Inflammatory macrophage treated with lipopolysaccharide for 1 hour (primary cell): ENCODE results near the gene CEP112.

Source experiments
- DNase-seq, 2 donors: peaks; one replicate each; pipeline ENCODE4 v3.0.0-alpha.2; 2020 to 2022

CEP112 gene

DNA sequence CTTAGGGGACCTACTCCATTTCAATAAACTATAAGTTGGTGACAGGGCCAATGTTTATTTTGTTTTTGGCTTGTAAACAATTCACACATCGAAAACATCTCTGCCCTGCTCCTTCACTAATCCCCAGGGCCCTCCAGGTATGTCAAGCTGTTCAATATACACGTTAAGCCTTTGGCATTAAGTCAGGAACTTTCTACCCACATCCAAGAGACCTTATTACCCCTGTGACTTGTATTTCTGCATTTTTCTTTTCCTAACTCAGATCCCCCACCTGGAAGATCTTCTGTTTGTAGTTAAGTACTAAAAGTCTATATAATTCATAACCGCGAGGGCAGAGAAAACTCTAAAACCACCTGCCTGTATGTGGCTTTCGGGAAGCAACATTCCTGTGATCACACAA, 523.7 kb downstream of the CEP112 start:
- no peak for DNase-seq

DNA sequence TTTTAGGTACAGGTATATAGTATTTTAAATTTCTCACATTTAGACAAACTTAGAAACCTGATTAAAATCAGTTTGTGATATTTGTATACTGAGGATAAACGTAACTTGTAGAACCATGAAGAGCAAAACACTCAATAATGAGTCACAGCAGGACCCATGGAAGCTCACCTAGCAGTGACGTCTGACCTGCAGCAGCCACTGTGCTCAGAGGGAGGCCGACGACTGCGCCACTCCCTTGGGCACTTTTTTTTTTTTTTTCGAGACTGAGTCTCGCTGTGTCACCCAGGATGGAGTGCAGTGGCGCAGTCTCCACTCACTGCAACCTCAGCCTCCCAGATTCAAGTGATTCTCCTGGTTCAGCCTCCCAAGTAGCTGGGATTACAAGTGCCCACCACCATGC, 524.3 kb downstream of the CEP112 start:
- no peak for DNase-seq

DNA sequence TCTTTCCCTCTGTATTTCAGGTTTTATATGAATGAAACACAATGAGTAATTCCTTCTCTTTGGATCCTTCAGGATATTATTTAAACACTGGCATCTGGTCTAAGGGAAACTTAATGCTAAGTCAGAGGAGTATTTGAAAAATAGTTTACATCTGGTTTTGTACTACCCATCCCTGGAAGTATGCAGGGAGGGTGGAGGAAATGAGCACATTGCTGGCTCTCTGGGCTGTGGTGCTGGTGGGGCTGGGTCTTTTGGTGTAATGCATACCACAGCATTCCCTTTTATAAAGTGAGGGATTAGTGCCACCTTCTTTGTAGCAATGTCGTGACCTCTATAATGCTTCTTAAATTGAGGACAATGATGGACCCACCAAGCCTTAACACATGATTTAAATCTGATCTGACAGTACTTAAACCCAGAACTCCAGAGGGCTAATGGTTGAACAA, 525.0 kb downstream of the CEP112 start:
- no peak for DNase-seq

DNA sequence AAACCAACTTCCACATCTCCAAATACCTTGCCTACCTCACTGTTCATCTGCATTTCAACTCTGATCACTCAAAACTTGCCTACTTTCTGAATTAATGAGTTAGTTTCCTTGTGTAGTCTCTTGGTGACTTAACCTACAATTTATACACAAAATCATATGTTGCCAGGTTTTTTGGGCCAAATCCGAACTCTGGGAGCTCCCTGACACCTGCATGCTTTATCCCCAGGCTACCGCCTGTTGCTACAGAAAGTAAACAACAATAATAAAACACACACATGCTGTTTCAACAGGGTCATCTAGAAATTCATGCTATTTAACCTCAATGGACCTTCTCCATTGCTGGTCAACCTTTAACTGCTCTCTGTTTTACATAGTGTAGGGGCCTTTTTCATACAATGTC, 526.0 kb downstream of the CEP112 start:
- no peak for DNase-seq

DNA sequence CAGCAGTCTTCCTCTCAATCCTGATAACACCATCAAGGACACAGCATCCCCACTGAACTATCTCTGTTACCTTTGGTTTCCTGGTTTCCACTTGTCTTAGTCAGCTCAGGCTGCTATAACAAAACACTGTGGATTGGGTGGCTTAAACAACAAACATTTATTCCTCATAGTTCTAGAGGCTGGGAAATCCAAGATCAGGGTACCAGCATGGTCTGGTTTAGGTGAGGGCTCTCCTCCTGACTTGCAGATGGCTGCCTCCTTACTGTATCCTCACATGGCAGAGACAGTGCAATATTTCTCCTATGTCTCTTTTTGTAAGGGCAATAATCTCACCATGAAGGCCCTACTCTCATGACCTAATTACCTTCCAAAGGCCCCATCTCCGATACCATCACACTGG, 527.2 kb downstream of the CEP112 start:
- DNase-seq, result no peak

DNA sequence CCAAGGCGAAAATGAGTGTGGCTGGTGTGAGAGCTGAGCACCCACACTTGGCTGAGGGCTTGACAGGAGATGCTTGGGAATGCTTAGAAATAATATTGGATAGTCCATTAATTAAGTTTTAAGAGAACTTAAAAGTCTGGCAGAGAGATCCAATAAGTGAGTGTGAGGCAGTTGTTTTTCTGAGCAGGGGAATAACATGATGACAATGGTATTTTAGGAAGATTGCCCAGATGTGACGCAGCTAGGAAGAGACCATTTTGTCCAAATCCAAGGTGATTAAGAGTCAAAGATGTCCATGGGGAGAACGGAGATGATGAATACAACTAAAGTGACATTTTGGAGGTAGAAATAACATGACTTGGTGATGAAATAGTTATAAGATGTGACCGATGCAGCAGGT, 527.7 kb downstream of the CEP112 start:
- DNase-seq, result no peak

DNA sequence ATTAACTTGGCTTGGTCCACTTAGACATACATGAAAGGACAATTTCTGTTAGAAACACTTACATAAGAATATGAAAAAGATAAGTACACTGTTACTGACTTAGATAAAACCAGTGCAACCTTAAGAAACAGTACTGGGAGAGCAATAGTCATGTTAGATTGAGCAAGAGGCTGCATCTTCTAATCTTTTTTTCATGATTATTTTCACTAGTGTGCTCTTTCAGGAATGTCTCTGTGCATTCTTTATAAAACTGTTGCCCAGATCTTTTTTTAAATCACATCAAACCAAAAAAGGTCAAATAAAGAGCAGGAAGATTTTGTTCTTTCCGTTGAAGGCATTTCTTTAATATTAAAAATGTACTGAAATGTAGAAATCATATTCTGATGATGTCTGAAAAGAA, 529.7 kb downstream of the CEP112 start:
- no peak for DNase-seq

DNA sequence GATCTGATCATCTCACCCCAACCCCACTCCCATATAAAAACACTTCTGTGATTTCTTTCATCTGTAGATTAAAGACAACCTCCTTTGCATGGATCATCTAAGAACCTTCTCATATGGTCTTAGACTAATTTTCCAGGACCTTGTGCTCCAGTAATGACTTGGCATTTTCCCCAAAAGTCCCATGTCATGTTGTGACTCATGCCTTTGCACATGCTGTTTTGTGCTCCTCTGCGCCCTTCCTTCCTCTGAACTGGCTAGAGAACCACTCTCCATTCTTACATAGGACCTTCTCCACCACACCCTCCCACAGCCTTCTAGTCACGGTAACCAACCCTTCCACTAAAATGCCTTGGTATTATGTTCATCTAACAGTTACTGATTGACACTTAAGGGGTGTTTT, 531.0 kb downstream of the CEP112 start:
- DNase-seq, result no peak

DNA sequence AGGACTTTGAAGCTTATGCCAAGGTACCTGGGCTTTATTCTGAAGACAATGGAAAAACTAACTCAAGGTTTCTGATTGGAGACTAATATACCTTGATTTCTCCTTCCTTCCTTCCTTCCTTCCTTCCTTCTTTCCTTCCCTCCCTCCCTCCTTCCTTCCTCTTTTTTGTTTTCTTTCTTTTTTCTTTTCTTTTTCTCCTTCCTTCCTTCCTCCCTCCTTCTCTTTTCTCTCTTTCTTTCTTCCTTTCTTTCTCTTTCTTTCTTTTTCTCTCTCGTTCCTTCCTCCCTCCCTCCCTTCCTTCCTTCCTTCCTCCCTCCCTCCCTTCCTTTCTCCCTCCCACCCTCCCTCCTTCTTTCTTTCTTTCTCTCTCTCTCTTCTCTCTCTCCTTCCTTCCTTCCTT, 531.9 kb downstream of the CEP112 start:
- no peak for DNase-seq

DNA sequence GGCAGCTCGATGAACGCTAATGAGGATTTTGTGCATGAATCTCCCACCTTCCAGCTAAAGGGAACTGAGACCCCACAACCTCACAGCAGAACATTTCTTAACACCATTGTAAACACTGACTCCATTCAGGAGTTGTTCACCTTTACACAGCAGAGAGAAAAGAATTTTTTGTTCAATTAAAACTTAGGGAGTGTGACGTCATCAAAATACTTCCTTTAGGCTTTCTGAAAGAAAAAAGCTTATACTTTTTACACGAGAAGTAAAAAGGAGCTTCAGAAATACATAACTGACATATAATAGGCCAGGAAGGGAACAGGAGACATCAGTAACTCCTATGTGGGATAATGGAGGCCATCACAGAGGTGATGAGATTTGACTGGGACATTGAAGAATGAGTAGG, 532.4 kb downstream of the CEP112 start:
- no peak for DNase-seq

DNA sequence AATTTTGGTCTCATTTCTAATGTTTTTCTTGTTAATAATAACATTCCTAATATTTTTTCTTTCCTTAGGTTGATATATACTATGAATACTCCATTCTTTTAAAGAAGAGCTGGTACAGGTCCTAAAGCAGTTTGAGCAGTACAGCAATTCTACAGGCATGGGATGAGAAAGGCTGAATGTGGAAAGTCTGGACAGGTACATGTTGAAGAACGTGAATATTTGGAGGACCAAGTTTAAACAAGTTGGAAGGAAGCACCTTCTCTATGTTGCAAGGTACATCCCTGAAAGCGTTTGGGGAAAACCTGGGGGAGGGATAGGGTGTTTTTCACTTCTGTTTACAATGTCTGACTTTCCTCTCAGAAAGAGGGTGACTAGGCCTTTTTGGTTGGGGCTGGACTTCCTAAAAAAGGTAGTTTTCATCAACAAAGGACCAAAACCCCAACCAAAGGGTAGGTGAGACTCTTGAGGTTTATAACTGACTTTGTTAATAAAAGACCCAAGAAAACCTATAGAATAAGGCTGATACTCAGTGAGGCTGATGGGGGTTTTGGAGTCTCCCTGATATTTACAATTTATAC, 534.6 kb downstream of the CEP112 start:
- DNase-seq, result no peak

DNA sequence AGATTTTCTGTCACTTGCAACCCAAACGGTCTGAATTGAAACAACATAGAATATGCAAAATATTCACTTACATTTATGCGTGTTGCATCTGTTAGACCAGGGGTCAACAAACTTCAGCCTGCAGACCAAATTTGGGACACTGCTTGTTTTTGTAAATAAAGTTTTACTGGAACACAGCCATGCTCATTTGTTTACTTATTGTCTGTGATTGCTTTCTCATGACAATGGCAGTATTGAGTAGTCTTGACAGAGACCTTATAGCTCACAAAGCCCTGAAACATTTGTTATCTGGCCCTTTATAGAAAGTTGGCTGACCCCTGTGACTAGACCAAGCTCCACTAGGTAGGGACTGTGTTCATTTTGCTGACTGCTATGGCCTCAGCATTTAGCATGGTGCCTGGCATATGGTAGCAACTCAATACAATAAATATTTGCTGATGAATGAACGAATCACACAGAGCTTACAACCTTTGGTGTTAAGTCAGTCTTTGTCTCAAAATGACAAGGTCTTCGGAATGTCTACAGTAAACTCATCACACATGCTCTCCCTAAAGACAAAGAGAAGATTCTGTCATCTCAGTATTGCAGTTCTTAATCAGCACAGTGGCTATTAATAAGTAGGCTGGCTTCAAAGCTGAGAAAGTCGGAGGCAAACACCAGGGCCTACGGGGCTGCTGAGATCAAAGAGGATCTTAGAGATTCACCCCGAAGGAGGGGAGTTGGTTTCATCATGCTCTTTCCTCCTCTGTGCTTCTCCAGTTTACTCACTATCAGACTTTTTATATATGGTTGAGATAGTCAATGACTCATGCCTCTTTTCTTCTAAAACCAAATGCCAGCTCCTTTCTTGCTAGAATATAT, 535.3 kb downstream of the CEP112 start:
- DNase-seq, result no peak

DNA sequence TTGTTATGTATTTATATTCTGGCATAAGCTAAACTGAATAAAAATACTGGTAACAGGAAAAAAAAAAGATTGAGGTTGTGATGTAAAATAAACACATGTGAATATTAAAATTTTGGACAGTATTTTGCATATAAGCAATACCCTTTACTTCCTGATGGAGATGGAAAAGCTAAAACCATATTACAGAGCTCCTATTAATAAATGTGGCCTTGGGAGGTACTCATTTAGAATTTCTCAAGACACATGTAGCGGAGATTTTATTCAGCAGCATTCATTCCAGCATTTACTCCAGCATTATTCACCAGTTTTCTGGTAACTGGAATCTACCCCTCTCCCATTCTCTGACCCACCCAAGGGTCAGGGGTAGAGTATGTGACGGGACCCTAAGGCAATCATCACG, 536.2 kb downstream of the CEP112 start:
- DNase-seq, result no peak

DNA sequence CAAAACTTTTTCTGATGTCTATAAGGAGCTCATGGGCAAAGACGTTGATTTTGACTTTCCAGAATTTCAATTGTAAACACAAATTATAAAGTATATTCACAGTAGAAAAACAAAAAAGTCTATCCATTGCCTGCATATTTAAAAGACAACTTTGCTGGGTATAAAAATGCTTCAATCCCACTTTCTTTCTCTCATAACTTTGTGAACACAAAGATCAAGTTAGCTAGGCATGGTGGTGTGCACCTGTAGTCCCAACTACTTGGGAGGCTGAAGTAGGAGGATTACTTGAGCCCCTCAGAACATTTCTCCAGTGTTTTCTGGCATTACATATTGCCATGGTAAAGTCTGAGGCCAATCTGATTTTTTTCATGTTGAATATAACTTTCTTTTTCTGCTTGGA, 547.4 kb downstream of the CEP112 start:
- DNase-seq, result no peak

DNA sequence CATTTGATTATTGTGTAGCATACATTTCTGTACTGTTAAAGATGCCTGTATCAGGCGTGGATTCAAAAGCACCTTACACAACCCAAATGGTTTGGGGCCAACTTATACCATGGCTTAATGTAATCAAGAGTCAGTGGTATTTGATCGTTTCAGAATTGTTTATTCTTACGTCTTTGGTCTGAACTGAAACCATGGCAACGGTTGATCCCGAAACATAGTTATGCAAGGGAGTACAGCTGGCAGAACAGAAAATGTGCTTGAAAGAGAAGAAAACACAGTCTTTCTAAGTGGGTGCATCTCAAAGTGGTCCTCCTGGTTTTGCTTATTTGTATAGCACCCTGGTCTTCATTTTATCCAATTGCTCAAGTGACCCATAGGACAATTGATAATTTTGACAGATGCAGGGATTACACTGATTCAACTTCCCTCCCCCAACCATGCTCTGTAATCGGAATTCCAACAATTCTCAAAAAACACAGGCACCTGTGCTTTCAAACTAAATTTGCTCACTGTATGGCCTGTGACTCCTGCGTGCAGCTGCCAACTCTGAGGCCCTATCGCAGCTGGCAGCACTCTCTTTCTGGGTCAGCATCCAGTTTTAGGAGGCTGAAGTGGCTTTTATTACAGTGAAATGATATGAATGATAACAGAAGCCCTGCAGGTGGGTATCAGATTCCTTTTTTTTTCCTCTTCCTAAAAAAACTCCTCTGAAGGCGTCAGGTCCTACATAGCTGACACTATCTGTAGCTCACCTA, 553.5 kb downstream of the CEP112 start:
- no peak for DNase-seq

DNA sequence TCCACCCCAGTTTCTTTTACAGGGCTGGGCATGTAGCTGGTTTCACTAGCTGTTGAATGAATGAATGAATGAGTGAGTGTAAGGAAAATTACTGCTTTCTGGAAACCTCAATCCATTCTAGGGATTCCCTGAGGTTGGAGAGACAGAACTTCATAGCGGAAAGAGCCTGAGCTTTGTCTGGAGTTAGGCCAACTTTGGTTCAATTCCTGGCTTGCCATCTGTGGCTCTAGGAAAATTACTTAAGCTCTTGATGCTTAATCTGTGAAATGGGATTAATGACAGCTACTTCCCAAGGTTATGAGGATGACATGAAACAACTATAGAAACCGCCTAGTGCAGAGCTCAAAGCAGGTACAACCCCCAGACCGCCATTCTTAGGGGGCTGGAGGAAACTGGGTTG, 554.1 kb downstream of the CEP112 start:
- no peak for DNase-seq

DNA sequence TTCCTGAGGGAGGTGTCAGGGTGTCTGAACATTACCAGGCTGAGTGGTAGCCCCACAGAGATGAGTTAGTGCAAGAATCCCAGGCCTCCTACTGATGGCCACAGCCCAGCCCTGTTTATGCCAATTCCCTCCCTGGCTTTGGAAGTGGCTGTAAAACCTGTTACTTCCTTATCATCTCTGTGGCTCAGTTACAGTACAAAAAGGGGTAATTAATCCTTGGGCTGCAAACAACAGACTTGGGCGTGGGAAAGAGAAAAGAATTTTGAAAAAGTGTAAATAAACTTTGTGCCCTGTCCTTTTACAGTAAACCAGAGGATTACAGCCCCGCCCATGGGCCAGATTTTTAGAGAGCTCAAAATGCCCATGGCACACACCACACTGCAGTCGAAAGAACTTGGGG, 557.4 kb downstream of the CEP112 start:
- DNase-seq, result no peak

DNA sequence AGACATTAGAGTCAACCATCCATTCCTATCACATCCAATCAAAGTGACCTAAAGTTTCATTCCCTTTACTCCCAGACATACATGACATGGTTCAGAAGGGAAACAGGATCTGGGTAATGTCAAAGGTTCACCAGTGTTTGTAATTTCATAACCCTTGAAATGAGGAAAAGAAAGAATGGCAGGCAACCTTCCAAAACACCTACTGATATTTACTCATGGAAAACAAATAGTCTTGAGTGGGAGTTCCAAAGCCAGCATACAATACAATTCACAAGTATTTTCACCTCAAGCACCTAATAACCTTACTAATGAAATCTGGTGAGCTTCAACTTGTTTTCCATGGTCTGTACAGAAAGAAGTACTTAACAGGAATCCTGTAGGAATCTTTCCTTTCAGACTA, 557.9 kb downstream of the CEP112 start:
- DNase-seq, result no peak

DNA sequence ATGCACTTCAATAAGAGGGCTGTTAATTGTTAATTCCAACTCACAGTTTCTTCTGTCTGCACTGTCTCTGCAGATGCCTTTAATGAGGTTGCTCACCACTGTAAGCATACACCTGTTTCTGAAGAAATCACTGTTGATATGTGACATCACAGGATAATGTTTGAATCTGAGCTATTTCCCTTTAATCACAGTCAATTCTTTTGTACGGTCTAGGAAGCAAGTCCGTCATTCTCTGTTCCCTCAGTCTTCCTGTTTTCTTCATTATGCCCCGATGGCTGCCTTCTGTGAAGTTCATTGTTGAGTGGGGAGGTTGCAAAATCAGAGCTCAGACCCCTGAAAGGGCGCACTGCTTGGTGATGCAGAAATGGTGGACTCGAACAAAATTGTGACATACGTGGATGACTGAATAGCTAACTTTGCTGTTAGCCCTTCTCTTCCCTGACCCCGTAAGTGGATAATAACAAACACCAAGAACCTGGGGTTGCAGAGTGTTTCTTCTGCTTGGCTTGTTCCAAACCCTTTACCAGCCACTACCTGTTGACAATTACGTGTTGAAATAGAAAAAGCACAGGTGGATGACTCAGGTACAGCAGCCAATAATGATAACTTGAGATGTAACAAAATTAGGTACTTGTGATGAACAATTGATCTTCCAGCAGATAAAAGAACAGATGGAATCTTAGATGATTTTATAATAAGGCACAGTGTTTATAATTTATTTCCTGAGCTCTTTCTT, 558.6 kb downstream of the CEP112 start:
- DNase-seq, result no peak

DNA sequence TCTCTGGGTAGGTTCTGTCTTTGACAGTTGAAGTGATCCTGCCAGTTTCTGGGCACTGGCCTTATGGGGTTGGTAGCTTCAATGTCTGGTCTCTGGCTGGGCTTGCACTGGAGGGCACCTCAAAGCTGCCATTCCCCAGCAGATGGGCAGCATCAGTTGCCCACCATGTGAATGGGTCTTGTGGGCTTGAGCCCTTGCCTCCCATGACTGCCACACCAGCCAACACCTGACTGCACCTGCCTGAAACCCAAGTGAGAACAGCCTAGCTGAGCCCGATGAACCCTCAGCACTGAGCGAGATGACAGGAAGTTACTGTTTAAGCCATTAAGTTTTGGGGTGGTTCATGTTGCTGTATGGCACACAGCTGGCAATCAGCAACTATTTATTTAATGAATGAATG, 561.4 kb downstream of the CEP112 start:
- DNase-seq, result no peak

DNA sequence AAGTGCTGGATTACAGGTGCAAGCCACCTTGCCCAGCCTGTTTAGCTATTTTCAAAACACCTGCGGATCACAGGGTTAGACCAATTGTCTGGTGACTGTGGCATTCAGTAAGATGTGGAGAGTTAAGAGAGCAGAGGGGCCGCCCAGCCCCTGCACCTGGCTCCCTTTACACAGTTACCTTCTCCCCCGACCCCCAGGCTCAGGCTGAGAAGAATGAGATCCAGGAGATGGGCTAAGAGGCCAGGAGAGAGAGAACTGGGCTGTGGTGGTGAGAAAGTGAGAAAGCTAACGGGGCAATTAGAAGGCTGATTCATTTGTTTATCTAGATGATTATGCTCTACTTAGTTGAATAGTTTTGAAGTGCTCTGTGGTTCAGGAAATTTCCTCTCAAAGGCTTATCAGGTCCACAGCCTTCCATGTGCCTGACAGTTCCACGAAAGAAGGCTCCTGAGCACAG, 562.7 kb downstream of the CEP112 start:
- DNase-seq, result no peak

DNA sequence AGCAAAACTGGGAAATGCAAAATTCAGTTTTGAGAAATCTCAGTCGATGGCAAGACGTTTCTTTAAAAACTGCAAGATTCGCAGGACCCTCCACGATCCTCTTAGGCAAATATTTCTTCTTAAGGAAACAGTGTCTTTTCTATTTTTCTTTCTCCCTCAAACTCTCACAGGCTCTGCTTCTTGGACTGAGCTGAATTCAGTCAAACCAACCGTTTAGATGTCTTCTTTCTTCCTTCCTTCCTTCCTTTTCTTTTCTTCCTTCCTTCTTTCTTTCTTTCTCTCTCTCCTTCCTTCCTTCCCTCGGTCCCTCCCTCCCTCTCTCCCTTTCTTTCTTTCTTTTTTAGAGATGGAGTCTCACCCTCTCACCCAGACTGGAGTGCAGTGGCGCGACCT, 563.3 kb downstream of the CEP112 start:
- DNase-seq, result no peak
